GM19438 (cell line): ENCODE results near the gene CHRNA7.

ENCODE experiments used
- ATAC-seq: cut with Tn5 transposase; IDR thresholded peaks from one replicate; pipeline ENCODE4 v1.9.1; 2021; ENCODE audit warnings: low read depth; ENCODE audit not compliant: unreplicated experiment

The CHRNA7 gene

DNA sequence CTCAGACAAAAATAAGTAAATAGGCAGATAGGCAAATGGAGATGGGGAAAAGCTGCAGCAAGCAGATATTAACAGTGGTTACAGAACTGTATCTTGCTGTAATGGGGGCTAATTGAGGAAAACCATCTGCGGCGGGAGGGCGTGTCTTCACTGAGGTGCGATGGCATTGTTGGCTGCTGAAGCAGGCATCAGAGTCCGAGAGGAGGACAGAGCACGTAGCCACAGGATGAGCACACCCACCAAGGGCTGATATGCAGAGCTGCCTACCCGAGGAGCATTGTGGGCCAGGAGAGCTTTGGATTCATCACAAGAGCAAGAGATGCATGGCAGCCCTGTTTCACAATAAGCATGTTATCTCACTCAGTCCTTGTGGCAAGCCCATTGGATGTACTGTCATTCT is 30.4 kb downstream of the CHRNA7 start:
- ATAC-seq, result no peak

DNA sequence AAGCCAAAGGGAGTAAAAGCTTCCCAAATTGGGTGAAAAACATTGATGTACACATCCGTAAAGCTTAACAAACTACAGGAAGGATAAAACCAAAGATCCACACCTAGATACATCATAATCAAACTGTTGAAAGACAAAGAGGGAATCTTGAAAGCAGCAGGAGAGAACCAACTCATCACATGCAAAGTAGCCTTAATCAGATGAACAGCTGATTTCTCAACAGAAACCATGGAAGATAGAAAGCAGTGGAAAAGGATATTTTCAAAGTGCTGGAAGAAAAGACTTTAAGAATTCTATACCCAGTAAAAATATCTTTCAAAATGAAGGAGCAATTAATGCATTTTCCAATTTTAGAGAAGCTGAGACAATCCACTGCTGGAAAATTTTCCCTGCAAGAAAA is 36.8 kb downstream of the CHRNA7 start:
- no peak for ATAC-seq

- no peak for ATAC-seq
Measured at GRCh38 chr15:32089851-32090359, 59.6 kb downstream of the CHRNA7 start.

DNA sequence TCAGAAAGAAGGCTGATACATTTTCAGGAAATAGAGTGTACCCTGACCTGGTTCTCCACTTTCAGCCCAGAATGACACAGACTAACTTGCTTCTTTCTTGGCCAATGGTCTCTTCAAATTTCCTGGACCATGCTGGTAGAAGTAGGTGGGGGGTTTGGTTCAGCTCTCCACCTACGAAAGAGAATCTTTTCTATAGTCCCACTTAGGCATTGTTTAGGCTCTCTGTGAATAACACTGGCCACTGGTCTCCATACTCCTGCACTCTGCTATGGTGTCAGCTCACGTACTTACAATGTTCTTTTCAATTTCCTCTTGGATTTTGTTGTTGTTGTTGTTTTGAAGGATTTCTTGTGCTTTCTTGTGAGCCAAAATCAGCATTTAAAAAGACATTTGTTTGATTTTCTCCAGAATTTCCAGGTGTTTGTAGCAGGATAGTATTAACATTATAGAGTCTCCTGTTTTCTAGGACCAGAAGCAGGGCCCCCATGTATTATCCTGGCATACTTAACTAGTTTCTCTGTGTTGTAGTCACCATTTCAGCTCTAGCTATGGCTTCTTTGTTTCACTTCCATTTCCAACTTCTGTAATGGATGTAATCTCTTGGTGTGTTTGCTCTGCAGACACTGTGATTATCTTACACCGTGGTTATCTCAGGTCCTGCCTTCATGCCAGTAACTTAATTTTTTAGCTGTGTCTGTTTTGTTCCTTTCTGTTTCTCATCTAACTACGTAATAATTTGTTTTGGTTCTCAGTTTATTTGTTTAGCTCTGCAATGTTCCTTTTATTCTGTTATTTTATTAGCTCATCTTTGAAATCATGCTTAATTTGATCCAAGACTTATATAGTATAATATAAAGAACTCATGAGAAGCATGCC is 61.4 kb downstream of the CHRNA7 start:
- ATAC-seq, result no peak

- no peak for ATAC-seq
Measured at GRCh38 chr15:32096213-32096612, 65.9 kb downstream of the CHRNA7 start.

DNA sequence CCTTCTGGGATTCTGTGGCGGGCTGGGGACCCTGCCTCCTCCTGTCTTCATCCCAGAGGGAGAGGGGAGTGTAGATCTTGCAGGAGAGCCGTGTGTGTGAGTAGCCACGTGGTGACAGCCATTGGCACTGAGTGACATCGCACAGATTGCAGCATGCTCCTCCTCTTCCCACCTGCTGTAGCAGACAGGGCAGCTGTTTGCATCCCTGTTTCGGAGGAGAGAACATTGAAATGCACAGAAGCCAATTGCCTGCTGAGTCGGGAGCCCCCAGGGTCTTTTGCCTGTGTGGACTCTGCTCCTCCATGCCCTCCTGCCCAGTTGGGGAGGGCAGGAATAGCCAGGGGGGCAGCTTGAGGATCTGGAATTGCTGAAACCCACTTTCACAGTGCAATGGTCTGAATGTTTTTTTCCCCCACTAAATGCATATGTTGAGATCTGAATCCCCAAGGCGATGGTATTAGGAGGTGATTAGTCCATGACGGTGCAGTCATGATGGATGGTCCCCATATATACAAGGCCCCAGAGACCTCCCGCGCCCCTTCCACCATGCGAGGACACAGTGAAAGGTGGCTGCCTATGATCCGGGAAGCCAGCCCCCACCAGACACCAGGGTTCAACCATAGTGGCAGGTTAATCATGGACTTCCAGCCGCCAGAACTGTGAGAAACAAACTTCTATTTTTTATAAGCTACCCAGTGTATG is 66.8 kb downstream of the CHRNA7 start:
- ATAC-seq, result no peak

DNA sequence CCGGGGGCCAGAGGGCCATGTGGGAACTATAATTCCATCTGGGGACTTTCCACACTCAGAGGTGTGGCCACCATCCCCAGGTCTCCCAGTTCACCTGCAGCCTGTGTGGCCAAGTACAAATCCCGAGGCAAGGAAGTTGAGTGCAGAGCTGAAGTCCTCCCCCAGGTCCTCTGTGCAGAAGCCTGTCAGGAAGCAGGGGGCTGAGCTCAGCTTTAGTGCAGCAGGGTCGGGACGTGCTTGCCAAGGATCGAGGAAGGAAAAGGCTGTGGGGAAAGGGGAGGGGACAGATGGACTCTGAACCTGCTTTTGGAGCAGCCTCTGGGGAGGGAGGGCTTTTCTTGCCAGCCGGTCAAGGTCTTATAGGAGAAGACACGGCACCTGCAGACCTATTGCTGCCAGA is 67.7 kb downstream of the CHRNA7 start:
- no peak for ATAC-seq

DNA sequence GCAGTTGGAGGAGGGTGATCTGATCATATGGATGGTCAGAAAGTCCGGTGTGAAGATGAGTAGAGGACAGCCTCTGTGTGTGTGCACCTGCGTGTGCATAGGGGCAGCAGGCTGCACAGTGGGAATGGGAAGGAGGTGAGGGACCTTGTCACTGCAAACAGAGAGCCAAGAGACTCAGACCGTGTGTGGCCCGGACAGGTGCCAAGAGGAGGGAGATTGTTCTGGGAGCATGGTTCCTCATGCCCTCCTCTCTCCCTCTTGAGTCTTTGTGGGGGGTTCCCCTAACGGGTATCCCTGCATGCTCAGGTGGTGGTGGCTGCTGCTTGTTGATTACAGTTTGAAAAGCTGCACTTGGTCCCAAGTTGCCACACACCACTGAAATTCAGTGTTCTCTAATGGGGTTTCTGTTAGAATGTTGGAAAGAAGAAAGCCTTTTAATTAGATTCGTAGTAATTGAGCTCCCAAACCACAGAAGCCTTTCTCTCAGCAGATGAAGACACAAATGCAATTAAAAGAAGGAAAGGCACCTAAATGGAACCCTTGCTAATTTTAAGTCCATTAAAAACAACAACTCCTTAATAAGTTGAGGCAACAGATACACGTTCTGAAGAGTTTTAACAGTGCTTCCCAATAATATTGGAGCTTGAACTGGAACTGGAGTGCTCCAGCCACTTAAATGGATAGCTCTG is 68.9 kb downstream of the CHRNA7 start:
- ATAC-seq, result no peak

DNA sequence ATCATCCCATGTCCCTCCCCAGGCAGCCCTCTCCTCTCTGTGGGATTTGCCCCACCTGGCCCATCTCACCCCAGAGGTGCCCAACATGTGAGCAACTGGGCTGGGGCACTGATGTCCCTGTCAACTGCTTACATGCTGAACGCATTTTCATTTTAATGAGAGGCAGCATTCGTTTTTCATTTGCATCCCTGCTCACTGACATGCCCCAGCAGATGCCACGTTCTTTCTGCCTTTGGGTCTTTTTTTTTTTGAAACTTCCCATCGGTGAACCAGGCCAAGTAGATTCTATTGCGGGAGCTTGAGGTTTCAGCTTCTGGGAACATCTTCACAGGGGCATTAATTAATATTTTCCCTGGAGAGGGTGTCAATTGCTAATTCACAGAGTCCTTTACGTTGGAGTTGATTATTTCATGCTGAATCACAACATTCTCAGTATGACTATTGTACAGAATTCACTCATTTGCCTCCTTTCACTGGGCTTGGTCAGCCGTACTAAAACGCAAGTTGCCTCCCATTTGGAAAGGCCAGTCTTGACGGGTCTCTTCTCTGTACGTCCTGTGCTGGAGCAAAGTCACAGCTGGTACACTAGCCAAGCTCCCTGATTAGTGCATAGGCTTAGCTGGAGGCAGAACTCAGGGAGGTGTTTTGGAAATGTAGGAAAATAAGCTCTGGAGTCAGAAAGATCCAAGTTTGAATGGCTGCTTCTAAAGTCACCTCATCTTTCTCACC is 69.8 kb downstream of the CHRNA7 start:
- no peak for ATAC-seq

DNA sequence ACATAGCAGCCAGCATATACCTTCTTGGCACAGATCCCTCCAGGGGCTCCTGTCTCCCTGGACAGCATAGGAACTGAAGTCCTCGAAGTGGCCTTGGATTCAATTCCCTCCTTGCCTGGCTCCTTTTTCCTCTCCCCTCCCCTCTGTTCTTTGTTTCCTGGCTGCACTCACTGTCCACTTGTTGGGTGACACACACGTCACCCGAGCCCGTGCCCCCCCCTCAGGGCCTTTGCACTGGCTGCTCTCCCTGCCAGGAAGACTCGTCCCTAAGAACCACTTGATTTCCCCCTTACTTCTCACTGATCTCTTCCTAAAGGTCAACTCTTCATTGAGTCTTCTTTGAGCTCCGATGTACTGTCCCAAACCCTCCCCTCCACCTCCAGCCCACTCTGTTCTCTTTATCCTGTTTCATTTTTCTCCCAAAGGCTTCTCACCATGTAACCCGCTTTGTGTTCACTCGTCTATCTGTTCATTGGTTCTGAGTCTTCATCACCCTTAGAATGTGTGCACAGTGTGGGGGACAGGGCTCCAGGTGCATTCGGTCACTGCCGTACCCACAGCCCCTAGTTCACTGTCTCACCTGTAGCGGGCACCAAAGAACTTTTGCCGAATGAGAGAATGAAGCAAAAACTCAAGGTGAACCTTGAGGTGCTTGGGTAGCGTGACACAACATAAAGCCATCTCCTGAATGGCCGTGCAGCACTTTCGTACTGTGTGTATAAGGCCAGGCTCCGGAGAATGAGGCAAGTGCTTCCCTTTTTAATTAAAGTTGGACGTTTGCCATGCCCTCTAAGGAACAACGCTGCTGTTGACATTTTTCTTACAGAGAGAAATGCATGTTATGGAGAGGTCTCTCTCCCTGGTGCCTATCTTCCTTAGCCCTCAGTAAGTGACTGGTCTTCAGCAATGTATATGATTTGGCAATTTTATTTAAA is 74.0 kb downstream of the CHRNA7 start:
- ATAC-seq, result no peak

DNA sequence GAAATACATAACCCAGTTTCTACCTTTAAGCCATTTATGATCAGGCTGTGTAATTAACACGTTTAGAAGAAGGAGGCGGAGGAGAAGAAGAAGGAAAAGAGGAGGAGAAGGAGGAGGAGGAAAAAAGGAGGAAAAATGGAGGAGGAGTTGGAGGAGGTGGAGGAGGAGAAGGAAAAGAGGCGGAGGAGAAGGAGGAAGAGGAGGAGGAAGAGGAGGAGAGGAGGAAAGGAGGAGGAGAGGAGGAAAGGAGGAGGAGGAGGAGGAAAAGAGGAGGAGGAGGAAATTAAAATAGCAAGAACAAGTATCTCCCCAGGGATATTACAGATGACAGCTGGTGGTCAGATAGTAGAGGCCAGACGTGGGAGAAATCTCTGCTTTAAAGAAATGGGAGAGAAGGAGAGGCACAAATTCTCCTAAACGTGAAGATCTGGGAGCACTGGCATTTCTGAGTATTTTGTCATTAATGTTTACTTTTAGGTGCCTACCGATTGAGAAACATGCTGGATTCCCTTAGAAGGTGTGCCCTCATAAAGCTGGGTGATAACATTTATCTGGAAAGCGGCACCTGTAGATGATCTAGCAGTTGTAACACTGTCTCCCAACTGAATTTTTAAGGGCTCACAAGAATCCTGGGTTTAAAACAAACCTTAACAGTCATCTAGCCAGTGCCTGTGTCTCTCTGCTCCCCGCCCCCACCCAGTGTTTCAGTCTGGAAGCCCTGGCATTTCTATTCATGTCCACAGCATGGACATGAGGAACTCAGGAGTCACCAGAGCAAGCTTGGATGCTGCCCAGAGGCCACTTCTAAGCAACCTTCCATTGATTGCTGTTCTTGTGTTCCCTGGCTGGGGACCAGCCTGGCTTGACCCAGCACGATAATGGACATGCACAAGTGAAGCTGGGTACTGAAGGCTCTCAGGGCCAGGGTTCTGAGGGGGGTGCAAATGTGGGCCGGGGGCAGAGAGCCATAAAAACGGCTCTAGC is 75.2 kb downstream of the CHRNA7 start:
- ATAC-seq, result no peak

DNA sequence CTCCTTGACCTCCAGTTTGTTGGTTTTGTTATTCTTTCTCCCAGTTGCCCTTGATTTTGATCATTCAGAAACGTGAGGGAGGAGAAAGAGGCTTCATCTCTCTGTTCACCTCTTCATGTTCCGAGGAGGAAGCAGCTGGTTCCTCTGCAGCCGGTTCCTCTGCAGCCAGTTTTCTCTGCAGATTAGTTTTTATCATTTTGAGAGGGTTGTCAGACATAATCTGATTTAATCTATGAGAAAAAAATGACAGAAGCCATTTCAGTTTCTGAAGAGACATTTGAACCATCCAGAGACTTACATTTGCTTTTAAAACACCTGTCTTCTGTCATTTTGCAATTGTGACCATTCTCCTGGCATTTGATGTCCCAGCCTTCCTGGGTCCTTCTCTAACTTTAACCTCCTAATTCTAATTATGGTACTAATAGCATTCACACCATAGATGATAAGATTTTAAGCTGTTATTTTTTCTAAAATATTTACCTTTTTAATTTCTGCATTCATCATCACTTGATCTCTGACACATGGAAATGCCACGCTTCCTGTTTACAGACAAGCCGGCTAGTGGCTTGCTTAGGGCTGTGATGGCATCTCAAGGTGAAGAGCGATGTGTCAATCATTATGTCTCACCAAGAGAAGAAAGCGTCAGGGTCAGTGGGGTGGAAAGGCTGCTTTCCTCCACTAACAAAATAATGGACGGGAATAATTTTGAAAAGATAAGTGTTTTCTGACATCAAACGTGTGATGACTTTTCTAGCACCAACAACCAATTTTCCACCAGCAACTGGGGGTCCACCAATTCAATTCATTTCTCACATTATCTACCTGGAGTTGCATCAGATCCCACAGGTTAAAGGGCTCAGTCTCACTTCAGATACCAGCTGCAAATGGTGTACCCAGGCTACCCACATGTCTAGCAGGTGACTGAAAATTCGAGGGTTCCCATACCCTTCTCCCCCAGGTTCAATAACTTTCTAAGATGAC is 76.4 kb downstream of the CHRNA7 start:
- ATAC-seq, result no peak

- ATAC-seq, result no peak
Measured at GRCh38 chr15:32107477-32108080, 77.3 kb downstream of the CHRNA7 start.

DNA sequence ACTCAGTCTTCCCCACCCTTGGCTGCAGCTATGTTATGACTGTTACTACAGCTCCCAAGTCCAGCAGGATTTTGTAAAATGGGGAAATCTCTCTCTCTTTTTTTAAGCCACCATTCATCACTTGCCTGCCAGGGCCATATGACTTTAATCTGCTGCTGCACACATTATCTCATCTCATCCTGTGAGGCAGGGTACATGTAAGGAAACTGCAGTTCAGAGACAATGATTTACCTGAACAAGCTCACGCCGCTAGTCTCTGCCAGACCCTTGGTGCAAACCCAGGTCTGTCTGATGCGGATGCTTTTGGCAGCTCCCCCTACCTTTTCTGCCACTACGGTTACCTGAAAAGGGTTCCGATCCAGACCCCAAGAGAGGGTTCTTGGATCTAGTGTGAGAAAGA is 78.3 kb downstream of the CHRNA7 start:
- ATAC-seq, result no peak

- ATAC-seq, result no peak
Measured at GRCh38 chr15:32112101-32112500, 81.8 kb downstream of the CHRNA7 start.

DNA sequence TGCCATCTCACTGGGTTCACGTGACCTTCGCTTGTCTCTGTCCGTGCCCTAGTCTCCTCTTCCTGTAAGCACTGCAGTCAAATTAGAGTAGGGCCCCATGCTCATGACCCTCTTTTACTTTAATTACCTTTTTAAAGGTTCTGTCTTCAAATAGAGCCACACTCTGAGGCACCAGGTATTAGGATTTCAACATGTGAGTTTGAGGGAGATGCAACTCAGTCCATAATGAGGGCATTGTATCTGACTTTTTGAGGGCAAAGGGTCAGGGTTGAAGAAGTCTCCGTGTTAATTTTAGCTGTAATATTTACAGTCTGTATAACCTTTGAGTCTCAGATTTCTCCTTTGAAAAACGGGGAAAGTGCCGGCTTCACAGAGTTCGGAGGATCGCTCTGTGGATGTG is 82.9 kb downstream of the CHRNA7 start:
- ATAC-seq, result no peak

DNA sequence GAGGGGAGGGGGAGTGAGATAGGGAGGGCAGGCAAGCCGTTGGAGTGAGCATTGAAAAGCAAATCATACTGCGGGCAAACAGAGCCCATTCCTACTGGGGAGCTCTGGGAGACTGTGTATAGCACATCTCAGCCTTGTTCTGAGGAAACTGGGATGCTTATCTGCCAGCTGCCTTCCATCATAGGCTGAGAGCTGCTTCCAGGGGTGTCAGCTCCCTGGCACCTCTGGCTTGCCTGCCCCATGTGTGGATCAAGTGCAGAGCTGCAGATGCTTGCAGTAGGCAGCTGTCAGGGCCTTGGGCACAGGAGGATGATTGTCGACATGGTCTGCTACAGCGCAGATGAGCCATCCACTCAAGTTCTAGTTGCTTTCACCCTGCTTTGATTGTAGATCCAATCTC is 86.8 kb downstream of the CHRNA7 start:
- no peak for ATAC-seq
